ENCODE data around the gene COL11A2. TPM values are rescaled to one million over a fixed set of nuclear protein-coding genes. Genes with fewer than 3 reads are reported as not detected.
A peak's percentile ranks its signal among the peaks of the same experiment; 100 is the strongest.

COL11A2 gene
- total and polyA plus RNA-seq, 5 donors, result 1.5 to 4.0 (median 2.9) TPM

DNA sequence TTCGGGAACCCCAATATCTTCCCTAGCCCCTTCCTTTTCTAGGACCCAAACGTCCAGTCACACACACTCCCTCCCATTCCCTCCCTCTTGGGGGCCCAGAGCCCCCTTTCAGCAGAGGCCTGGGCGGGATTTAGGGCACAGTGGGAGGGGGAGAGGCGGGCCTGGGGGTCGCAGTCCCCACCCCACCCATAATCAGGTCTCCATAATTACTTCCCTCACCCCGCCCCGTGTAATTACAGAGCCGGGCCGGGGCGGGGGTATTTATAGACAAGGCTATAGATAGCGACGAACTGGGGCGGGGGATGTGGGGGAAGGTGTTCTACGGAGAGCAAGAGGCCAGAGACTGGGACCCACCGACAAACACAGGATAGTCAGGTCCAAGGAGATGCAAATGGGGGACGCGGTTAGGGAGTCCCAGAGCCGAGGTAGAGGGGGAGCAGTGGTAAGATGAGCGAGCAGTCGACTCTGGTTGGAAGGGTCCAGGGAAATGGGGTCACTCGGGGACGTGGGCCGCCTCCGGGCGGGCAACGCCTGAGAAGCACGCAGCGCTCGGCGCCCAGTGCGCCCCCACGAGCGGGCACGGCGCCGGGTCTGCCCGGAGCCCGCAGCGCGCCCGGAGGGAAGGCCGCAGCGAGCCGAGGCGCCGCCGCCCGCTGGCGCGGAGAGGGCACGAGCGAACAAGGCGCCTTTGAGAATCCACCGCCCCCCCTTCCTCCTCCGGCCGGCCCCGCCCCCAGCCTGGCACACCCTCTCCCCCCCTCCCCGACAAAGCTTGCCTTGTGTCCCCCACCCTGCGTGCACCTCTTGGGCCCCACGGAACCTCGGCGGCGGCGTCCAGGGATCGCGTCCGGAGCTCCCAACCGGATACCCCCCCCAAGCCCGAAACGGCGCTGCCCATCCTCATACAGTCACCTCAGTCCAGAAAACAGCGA lies 670 bp upstream of the COL11A2 start:
- DNase-seq, result peak; percentile 52 to 82 (median 81)
- no peaks in the 10 kb centered on the region for H3K9me3 ChIP-seq (ENCODE audit: control insufficient read depth, low read length)
- ATAC-seq, result peak; percentile 21 to 22
- H3K4me3 ChIP-seq (ENCODE audit: low read length), result peak overlapping the region; percentile 61
- H3K27me3 ChIP-seq (ENCODE audit: control insufficient read depth, insufficient read depth), result no peaks in the 10 kb centered on the region
- 2% methylated on average over 72 of the region's 72 CpGs for WGBS
- peaks cover 3% of the 10 kb centered on the region for H3K4me1 ChIP-seq (ENCODE audit: control insufficient read depth, insufficient read depth, low read length)
- peak overlapping the region; percentile 56 for H3K27ac ChIP-seq (ENCODE audit: low read length)
- intact Hi-C loops (cut with DNase I), result no loop called here

DNA sequence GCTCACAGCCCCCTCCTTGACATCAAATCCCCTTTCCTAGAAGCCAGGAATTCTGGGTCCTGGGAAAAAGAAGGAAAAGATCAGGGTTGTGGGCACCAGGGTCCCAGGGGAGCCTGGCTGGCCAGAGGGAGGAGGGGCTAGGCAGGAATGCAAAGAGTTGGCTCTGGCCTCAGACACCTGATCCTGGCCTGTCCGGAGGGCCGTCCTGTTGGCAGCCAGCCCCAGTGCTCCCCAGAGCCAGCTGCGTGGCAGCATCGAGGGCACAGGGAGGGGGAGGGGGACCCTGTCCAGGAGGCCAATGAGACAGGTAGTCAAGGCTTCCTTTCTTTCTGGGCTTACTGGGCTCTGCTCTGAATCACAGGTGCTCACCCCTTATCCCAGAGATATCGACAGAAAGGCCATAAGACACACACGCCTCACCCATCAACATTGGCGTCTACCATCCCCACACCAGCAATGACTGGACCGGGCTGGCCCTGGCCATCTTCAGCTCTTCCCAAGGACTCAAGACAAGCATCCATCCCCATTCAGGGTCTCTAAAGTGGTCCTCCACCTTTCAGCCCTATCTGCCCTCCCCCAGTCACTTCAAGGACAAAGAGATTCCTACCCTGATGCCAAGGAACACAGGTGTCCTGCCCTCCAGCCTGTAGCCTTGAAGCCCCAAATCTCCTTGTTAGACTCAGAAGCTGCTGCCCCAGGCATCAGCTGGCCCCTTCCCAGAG lies 723 bp downstream of the COL11A2 start:
- H3K4me3 ChIP-seq (ENCODE audit: low read length), result no peak overlapping the region
- no peak overlapping the region for H3K27ac ChIP-seq (ENCODE audit: low read length)
- WGBS, result 43% methylated on average over 8 of the region's 8 CpGs
- ATAC-seq, result no peak
- intact Hi-C loops (cut with DNase I), result no loop called here
- H3K4me1 ChIP-seq (ENCODE audit: control insufficient read depth, insufficient read depth, low read length), result peaks cover 3% of the 10 kb centered on the region
- H3K27me3 ChIP-seq (ENCODE audit: control insufficient read depth, insufficient read depth), result no peaks in the 10 kb centered on the region
- H3K9me3 ChIP-seq (ENCODE audit: control insufficient read depth, low read length), result no peaks in the 10 kb centered on the region
- peak in 2 of 3 donors; percentile 64 to 74 for DNase-seq

DNA sequence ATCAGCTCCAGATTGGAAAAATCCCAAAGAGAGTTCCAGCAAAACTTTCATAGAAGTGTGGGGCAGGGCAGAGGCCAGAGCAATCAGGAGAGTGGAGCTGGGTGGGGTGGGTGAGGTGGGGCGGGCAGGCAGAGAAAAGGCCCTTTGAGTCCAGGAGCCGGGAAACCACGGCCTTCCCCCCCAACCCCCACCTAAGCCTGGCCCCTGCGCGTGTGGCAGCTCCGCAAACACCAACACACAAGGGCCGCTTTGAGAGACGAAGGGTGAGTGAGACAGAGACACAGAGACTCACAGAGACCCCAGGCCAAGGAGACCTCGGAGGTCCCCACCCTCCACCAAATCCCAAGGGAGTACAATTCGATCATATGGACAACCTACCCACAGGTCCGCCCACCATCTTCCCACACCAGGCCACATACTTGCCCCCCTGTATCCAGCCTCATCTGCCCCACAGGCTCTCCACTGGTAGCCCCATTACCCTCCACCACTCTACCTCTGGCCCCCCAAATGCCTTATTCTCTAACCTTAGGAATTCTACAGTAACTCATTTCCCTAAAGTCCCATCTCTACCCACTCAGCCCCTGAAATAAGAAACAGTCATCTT lies 1.7 kb downstream of the COL11A2 start:
- Histone ChIP-seq H3K27me3 (ENCODE audit: control insufficient read depth, insufficient read depth) (no peaks in the 10 kb centered on the region), H3K4me3 (ENCODE audit: low read length) (no peak overlapping the region), H3K27ac (ENCODE audit: low read length) (no peak overlapping the region), H3K4me1 (ENCODE audit: control insufficient read depth, insufficient read depth, low read length) (peaks cover 3% of the 10 kb centered on the region), H3K9me3 (ENCODE audit: control insufficient read depth, low read length) (no peaks in the 10 kb centered on the region)
- intact Hi-C loops (cut with DNase I), result no loop called here
- WGBS, result 82% methylated on average over 11 of the region's 11 CpGs
- ATAC-seq (no peak), DNase-seq (peak in 2 of 3 donors; percentile 20 to 35)

DNA sequence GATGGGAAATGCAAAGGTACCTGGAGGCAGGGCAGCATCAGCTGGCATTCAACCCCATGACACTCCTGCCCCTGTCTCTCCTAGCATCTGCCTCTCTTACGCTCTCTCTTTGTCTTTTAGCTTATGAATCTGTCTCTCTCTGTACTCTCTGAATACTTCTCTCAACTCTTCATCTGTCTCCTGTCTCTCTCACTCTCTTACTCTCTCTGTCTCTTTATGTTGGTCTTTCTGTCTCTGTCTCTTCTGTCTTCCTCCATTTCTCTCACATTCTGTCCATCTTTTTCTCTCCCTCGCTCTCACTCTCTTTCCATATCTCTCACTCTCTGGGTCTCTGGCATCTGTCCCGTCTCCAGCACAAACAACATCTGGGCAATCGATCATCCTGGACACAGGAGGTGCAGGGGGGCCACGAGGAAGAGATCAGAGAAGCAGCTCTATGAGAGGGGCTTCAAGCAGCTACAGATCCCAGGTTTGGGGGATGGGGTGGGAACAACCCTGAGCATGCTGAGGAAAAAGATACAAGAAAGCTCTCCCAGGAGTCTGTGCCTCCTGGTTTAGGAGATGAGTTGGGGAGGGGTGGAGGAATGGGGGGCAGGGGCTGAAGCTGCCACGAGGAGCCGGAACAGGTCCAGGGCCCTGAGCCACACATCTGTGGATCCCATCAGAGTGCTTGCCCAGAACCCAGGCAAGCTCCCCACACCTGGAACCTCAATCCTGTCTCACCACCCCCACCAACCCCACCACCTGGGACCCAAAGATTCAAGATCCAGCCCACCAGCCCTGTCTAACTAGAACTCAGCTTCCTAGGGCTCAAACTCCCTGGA lies 2.4 kb downstream of the COL11A2 start:
- no peaks in the 10 kb centered on the region for H3K27me3 ChIP-seq (ENCODE audit: control insufficient read depth, insufficient read depth)
- H3K9me3 ChIP-seq (ENCODE audit: control insufficient read depth, low read length), result no peaks in the 10 kb centered on the region
- no peak overlapping the region for H3K27ac ChIP-seq (ENCODE audit: low read length)
- 44% methylated on average over 7 of the region's 7 CpGs for WGBS
- H3K4me3 ChIP-seq (ENCODE audit: low read length), result no peak overlapping the region
- ATAC-seq, result no peak
- peaks cover 3% of the 10 kb centered on the region for H3K4me1 ChIP-seq (ENCODE audit: control insufficient read depth, insufficient read depth, low read length)
- intact Hi-C loops (cut with DNase I), result no loop called here
- DNase-seq, result peak; percentile 2 to 17 (median 13)

DNA sequence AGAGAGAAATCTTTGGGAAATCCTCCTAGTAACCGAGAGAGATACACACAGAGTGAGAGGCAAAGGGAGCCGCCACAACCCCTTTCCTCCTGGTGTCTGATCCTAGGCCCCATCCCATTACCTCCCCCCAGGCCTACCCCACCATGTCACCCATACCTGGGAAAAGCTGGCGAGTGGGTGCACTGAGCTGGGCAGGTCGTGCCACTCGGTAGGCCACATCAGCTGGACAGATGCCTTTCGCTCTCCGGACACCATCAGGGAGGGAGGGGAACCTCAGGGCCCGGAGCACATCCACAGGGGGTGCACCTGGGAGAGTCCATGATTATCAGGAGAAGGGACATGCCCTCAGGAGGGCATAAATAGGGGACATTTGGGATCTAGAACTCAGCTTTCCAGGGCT lies 3.1 kb downstream of the COL11A2 start:
- no peaks in the 10 kb centered on the region for H3K9me3 ChIP-seq (ENCODE audit: control insufficient read depth, low read length)
- peaks cover 3% of the 10 kb centered on the region for H3K4me1 ChIP-seq (ENCODE audit: control insufficient read depth, insufficient read depth, low read length)
- peak in 2 of 3 donors; percentile 33 to 45 for DNase-seq
- no peaks in the 10 kb centered on the region for H3K27me3 ChIP-seq (ENCODE audit: control insufficient read depth, insufficient read depth)
- no peak for ATAC-seq
- intact Hi-C loops (cut with DNase I), result no loop called here
- H3K4me3 ChIP-seq (ENCODE audit: low read length), result no peak overlapping the region
- WGBS, result 88% methylated on average over 8 of the region's 8 CpGs
- no peak overlapping the region for H3K27ac ChIP-seq (ENCODE audit: low read length)

DNA sequence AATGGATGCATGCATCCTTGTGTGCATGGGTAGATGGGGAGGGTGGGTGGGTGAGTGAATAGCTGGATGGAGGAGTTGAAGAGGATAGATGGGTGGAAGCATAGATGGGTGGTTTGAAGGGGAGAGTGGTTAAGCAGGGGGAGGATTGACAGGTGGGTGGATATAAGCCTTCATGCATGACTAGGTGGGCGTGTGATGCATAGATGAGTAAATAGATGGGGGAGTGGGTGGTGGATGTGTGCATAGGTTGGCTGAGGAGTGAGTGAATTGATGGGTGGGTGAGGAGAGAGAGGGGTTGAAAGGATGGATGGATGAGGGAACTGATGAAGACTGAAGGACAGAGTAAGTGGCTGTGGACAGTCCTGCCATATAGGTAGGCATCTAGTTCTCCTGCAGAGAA lies 4.5 kb downstream of the COL11A2 start:
- Histone ChIP-seq H3K4me1 (ENCODE audit: control insufficient read depth, insufficient read depth, low read length) (peaks cover 3% of the 10 kb centered on the region), H3K9me3 (ENCODE audit: control insufficient read depth, low read length) (no peaks in the 10 kb centered on the region), H3K27ac (ENCODE audit: low read length) (no peak overlapping the region), H3K4me3 (ENCODE audit: low read length) (no peak overlapping the region), H3K27me3 (ENCODE audit: control insufficient read depth, insufficient read depth) (no peaks in the 10 kb centered on the region)
- no peak for ATAC-seq
- DNase-seq, result no peak
- intact Hi-C loops (cut with DNase I), result no loop called here
- WGBS, result 90% methylated on average over 1 of the region's 1 CpG

DNA sequence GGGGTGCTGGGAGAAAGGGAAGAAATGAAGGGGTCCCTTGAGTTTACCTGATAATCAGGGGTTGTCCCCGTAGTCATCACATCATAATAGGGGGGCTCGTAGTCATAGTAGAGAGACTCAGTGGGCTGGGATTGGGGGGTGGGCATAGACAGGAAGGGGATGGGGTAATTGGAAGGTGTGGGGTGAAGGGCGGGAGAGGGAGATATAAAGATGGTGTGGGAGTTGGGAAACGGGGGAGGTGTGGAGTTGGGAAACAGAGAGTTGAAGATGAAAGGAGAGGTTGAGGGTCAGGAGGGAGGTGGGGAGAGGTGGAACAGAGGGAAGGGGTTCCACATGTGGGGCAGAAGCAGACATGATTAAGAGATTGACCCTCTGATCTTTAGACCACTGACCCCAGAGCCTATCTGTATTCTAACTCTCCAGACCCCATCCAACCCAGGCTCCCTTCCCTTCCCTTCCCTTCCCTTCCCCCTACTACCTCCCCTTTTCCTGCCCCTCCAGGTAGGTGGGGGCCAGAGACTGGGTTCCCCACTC lies 6.5 kb downstream of the COL11A2 start:
- Histone ChIP-seq H3K27me3 (ENCODE audit: control insufficient read depth, insufficient read depth) (no peaks in the 10 kb centered on the region), H3K4me3 (ENCODE audit: low read length) (no peak overlapping the region), H3K27ac (ENCODE audit: low read length) (no peak overlapping the region), H3K9me3 (ENCODE audit: control insufficient read depth, low read length) (no peaks in the 10 kb centered on the region), H3K4me1 (ENCODE audit: control insufficient read depth, insufficient read depth, low read length) (no peaks in the 10 kb centered on the region)
- intact Hi-C loops (cut with DNase I), result no loop called here
- no peak for ATAC-seq
- WGBS, result 90% methylated on average over 4 of the region's 4 CpGs
- no peak for DNase-seq

DNA sequence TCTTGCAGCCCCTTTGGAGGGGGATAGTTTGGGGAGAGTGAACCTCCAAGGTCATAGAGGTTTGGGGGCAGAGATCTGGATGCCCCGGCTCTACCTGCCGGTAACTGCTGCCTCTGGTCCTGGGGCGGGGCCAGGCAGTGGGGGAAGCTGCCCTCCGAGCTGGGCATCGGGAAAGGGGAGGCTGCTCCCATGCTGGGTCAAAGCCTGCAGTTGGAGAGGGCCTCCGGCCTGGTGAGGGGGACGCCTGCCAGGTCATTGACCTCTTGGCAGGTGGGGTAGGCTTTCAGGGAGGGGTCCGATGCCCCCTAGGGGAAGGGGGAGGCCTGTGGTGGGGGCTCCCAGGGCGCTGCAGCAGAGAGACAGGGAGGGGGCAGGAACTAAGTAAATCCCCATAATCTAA lies 7.1 kb downstream of the COL11A2 start:
- no peak overlapping the region for H3K27ac ChIP-seq (ENCODE audit: low read length)
- H3K9me3 ChIP-seq (ENCODE audit: control insufficient read depth, low read length), result no peaks in the 10 kb centered on the region
- H3K4me1 ChIP-seq (ENCODE audit: control insufficient read depth, insufficient read depth, low read length), result no peaks in the 10 kb centered on the region
- WGBS, result 79% methylated on average over 9 of the region's 9 CpGs
- peak; percentile 9 to 36 (median 16) for DNase-seq
- ATAC-seq, result no peak
- no peaks in the 10 kb centered on the region for H3K27me3 ChIP-seq (ENCODE audit: control insufficient read depth, insufficient read depth)
- no peak overlapping the region for H3K4me3 ChIP-seq (ENCODE audit: low read length)
- intact Hi-C loops (cut with DNase I), result no loop called here

DNA sequence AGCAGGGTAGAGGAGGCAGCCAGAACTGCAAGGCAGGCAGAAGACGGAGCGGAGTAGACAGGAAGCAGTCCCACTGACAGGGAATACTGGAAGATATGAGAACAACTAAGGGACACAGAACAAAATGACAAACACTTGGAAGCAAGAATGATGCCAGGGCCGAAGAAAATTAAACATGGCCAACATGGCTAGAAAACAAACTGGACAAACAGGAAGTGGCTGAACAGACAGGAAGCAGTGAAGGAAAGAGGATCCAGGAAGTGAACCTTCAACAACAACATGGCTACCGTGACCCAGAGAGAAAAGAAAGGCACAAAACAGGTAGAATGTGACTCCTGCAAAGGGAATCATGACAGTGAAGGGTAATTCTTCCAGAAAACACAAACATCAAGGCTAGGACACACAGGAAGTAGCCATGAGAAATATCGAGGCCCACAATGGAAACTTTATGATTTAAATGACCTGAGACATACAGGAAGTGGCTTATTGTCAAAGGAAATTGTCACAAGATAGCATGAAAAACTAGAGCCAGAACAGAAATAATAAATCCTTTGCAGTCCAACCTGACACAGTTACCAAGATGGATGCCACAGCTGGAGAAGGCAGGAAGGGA lies 9.1 kb downstream of the COL11A2 start:
- H3K4me1 ChIP-seq (ENCODE audit: control insufficient read depth, insufficient read depth, low read length), result no peaks in the 10 kb centered on the region
- intact Hi-C loops (cut with DNase I), result no loop called here
- DNase-seq, result peak in 1 of 3 donors; percentile 6
- no peak overlapping the region for H3K27ac ChIP-seq (ENCODE audit: low read length)
- 63% methylated on average over 5 of the region's 5 CpGs for WGBS
- no peaks in the 10 kb centered on the region for H3K27me3 ChIP-seq (ENCODE audit: control insufficient read depth, insufficient read depth)
- H3K4me3 ChIP-seq (ENCODE audit: low read length), result no peak overlapping the region
- no peaks in the 10 kb centered on the region for H3K9me3 ChIP-seq (ENCODE audit: control insufficient read depth, low read length)
- no peak for ATAC-seq

DNA sequence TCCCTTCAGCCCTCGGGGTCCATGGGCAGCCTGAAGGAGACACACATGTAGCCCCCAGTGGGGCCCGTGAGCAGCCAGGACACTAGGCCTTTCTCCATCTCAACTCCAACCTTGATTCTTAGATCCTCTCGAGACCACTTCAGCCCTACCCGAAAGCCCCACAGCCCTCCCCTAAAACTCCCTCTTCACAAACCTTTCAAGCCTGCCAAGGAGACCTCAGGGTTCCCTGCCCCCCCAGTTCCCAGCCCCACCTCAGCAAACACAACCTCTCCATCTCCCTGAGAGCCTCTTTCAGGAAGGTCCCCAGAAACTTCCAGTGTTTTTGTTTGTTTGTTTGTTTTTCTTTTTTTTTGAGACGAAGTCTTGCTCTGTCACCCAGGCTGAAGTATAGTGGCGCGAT lies 11.1 kb downstream of the COL11A2 start:
- no peak overlapping the region for H3K4me3 ChIP-seq (ENCODE audit: low read length)
- ATAC-seq (no peak), DNase-seq (peak in 2 of 3 donors; percentile 2 to 12)
- H3K4me1 ChIP-seq (ENCODE audit: control insufficient read depth, insufficient read depth, low read length), result no peaks in the 10 kb centered on the region
- no peaks in the 10 kb centered on the region for H3K9me3 ChIP-seq (ENCODE audit: control insufficient read depth, low read length)
- H3K27ac ChIP-seq (ENCODE audit: low read length), result no peak overlapping the region
- no peaks in the 10 kb centered on the region for H3K27me3 ChIP-seq (ENCODE audit: control insufficient read depth, insufficient read depth)
- intact Hi-C loops (cut with DNase I), result no loop called here
- 94% methylated on average over 7 of the region's 7 CpGs for WGBS
